ENCODE results near the gene PRM3.

The PRM3 gene, protein sequence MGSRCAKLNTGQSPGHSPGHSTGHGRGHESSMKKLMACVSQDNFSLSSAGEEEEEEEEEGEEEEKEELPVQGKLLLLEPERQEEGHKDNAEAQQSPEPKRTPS

DNA sequence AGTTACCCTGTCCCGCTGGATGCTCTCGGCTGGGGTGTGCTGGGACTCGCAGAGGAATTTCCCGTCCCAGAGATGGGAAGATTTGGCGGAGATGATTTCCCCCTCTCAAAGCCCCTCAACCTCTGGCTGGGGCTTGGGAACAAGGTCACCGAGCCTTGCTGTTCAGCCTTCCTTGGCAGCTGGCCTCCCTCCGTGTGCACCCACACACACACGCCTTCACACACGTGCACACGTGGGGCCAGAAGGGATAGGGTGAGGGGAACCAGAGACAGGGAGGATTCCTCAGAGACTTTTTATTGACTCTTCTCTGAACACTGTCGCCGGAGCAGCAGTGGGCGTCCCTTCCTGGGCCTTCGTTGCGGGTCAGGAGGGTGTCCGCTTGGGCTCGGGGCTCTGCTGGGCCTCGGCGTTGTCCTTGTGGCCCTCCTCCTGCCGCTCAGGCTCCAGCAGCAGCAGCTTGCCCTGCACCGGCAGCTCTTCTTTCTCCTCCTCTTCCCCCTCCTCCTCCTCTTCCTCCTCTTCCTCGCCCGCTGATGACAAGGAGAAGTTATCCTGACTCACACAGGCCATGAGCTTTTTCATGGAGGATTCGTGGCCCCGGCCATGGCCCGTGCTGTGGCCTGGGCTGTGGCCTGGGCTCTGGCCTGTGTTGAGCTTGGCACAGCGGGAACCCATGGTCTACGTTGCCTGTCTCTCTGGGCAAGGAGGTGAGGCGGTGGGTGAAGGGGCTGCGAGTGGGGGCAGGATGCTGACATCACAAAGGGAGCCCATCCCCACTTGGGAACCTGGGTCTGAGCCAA is at the start of gene PRM3:
TSS of gene PRM3 (minus strand) at position 709 of the 800 bp plus-strand sequence. CDS start at position 675, 34 bp downstream.
- no peak for DNase-seq

DNA sequence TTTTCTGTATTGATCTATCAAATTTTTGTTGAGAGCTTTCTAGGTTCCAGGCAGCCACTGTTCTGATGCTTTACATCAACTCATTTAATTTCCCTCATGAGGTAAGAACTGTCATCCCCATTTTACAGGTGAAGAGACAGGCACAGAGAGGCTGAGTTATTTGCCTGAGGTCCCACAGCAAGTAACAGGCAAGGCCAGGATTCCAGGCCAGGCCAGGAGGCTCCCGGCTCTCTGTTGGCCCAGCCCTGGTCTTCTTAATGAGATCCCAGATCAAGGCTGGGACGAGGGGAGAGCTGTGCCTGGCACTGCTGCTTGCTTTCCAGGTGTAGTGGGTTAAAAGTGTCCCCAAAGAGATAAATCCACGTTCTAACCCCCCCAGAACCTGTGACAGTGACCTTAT is 49.4 kb upstream of the PRM3 start:
- DNase-seq = no peak

DNA sequence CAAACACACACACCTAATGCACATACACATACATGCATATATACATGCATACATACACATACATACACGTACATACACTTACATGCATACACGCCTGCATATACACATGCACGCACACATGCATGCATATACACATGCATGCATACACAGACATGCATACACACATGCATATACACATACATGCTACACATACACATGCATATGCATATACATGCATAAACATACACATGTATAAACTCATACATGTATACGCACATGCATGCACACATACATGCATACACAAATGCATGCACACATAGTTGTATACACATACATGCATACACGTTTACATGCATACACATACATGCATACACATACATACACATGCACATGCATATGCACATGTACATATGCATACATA is 48.2 kb upstream of the PRM3 start:
- no peak for DNase-seq

DNA sequence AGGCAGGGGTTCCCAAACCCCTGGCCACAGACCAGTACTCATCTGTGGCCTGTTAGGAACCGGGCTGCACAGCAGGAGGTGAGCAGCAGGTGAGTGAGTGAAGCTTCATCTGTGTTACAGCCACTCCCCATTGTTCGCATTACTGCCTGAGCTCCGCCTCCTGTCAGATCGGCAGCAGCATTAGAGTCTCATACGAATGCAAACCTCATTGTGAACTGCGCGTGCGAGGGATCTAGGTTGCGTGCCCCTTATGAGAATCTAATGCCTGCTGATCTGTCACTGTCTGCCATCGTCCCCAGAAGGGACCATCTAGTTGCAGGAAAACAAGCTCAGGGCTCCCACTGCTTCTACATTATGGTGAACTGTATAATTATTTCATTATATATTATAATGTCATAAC is 46.7 kb upstream of the PRM3 start:
- DNase-seq = no peak

DNA sequence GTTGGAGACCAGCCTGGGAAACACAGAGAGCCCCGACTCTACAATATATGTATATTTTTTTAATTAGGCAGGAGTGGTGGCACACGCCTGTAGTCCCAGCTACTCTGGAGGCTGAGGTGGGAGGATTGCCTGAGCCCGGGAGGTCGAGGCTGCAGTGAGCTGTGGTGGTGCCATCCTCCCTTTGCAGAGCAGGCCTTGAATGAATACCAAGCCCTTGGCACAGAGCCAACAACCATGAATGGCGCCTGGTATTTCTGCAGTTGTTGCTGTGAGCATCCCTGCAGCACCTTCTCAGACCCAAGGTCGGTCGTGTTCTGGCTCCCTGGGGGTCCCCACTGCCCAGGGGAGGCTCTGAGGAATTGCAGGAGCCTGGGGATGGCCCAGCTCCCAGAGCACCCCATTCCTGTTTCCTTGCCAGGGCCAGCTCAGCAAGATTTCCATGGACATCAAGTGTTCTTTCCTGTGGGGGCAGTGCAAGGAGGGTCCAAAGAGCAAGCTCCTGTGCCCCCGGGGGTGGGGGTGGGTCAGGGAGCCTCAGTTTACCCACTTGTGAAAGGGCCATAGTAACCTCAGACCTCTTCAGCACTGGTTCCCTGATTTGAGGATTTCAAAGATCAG is 46.2 kb upstream of the PRM3 start:
- no peak for DNase-seq

DNA sequence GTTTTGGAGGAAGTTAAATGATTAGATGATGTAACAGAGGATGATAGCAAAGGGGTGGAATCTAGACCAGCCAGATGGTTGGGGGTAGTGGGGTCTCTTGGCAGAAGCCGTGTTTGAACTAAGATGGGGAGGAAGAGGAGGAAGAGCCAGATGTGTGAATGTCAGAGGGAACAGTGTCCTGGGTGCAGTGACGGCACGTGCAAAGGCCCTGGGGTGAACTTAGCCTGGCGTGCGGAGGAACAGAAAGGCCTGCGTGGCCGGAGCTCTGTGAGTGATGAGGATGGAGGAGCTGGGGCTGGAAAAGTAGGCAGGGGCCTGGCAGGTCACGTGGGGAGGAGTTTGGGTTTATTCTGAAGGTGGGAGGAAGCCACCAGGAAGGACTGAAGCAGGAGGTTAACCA is 45.4 kb upstream of the PRM3 start:
- no peak for DNase-seq

- no peak for DNase-seq
Measured at GRCh38 chr16:11316331-11317015, 43.0 kb upstream of the PRM3 start.

DNA sequence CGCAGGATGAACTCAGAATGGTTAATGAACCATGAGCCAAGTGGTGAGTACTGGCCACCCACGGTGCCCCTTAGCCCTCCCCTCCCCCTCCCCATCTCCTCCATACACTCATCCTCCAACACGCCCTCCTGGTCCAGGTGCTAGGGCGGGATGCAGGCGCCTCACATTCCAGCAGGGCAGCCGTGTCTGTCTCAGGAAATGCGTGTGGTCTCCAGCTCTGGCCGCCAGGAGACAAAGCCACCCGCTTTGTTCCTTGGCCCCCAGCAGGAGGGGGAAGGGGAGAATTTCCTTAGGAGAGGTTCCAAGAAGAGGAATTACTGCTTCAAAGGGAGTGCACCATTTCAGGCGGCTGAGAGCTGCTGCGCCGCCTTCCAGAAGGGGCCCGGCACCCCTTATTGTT is 42.1 kb upstream of the PRM3 start:
- DNase-seq = no peak

DNA sequence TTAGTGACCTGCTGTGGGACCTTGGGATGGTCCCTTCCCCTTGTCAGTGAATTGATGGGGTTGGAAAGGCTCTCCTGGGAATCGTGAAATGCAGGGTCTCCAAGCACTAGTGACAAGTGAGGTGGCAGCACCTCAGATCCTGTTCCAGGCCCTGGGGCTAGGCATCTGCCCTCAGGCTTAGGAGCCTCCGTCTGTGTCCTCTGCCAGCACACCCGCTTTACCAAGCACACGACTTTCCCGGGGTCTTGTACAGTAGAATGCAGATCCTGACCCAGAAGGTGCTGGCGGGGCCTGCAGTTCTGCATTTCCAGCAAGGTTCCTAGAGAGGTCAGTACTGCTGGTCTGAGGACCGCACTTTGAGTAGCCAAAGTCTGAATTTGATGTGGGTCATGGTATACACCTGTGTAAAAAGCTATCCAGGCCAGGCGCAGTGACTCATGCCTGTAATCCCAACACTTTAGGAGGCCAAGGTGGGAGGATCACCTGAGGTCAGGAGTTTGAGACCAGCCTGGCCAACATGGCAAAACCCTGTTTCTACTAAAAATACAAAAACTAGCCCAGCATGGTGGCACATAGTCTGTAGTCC is 41.0 kb upstream of the PRM3 start:
- no peak for DNase-seq

DNA sequence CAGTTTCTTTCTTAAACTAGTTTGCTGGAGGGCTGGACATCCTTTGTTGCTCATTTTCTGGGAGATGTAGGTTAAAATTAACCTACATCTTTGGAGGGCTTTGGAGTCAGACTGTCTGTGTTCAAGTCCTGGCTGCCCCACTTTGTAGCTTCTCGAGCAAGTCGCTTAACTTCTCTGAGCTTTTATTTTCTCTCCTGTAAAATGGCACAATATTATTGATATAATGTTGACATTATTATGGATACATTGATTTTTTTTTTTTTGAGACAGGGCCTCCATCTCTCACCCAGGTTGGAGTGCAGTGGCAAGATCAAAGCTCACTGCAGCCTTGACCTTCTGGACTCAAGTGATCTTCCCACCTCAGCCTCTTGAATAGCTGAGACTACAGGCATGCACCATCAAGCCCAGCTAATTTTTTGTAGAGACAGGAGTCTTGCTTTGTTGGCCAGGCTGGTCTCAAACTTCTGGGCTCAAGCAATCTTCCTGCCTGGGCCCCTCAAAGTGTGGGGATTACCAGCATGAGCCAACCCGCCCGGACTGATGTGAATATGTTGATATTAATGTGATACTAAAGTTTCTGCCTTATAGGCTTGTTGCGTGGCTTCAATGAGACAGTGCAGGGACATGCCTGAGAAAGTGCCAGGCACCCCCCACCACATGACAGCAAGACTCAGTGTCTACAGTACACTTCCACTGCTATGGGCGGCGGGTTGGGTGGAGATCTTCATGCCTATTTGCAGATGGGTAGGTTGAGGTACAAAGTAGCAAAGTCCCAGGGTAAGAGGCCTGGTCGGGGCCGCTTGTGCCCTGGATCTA is 40.3 kb upstream of the PRM3 start:
- no peak for DNase-seq

GRCh38 chr16:11312718-11313492 is 39.5 kb upstream of the PRM3 start:
- DNase-seq = no peak

DNA sequence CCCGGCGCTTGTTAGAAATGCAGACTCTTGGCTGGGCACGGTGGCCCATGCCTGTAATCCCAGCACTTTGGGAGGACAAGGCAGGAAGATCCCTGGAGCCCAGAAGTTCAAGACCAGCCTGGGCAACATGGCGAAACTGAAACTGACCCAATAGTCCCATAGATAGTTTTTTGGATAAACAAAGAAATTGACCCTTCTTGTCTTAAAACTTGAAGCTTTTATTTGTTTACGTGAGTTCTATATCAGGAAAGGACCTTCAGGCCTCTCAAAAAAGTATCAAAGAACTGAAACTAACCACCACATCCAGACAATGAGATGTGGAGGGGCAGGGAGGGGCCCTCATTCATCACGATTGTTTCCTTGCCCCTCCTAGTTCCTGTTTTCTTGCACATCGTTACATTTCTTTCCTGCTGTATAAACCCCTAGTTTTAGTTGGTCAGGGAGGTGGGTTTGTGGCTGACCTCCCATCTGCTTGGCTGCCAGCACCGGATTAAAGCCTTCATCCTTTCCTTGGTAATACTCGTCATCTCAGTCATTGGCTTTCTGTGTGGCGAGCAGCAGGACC is 37.6 kb upstream of the PRM3 start:
- no peak for DNase-seq

- DNase-seq = no peak
Measured at GRCh38 chr16:11310634-11310977, 37.2 kb upstream of the PRM3 start.

GRCh38 chr16:11309895-11310633 is 36.6 kb upstream of the PRM3 start:
- DNase-seq = no peak

DNA sequence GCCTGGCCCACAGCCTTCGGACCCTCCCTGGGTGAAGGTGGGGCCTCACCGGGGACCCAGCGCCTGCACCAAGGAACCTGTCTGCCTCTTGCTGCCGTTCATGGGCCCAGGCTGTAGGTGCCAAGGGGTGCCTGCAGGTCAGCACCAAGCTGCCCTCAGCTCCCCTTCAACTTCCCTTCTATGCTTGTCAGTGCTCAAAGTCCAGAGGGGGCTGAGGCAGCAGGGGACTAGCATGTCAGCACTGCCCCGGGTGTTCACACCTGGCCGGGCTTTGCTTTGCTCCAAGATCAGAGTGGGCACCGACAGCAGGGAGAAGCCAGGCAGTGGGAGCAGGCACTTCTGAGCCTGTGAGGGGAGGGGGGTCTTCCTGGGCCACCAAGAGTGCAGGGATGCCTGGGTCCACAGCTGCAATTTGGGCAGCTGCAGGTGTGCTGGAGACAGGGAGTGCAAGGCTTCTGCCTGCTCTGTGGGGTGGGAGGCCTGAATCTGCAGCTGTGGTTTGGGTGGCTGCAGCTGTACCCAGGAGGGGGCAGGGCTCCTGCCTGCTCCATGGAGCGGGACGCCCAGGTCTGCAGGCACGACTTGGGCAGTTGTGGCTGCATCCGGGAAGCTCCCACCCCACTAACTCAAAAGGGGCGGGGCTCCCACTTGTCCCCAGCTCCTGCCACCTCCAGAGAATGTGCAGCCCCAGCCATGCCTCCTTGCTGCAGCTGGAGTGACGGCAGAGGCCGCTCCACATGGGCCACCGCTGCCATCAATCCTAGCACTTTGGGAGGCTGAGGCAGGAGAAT is 35.3 kb upstream of the PRM3 start:
- DNase-seq = no peak

GRCh38 chr16:11307639-11308492 is 34.4 kb upstream of the PRM3 start:
- DNase-seq = no peak

DNA sequence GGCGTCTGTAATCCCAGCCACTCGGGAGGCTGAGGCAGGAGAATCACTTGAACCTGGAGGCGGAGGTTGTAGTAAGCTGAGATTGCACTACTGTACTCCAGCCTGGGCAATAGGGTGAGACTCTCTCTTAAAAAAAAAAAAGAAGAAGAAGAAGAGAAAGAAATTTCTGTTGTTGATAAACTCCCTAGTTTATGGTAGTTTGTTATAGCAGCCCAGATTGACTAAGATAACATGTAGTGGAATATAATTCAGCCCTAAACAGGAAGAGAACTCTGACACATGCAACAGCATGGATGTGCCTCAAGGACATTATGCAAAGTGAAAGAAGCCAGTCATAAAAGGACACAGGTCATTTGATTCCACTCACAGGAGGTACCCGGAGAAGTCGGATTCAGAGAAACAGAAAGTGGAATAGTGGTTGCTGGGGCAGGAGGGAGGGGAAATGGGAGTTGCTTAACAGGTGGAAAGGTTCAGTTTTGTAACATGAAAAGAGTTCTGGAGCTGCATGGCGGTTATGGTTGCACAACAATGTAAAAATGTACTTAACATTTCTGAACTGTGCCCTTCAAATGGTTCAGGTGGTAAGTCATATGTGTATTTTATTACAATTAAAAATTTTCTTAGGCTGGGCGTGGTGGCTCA is 33.7 kb upstream of the PRM3 start:
- no peak for DNase-seq

- DNase-seq = no peak
Measured at GRCh38 chr16:11306381-11306780, 33.0 kb upstream of the PRM3 start.
